IMR-90 (cell line): ENCODE data around the gene CHMP5. TPM values are rescaled to one million over a fixed set of nuclear protein-coding genes. Genes with fewer than 3 reads are reported as not detected.
A peak's percentile ranks its signal among the peaks of the same experiment; 100 is the strongest.

Source experiments
- ATAC-seq: fragments of 200-7000 bp; cut with Tn5 transposase; 2 replicates; pipeline ENCODE4 v1.9.1; 2020; ENCODE audit warnings: low read depth, mild to moderate bottlenecking, moderate library complexity
- BruUV-seq: library from RNA; stranded (reverse); fragments of 400-500 nt; replicated peaks from 2 replicates; lab custom pipeline; 2021; lab: Mats Ljungman, UMichigan
- CTCF ChIA-PET: fragments of 300-600 bp; formaldehyde crosslinking; extraction: SDS; loops from one replicate; lab custom pipeline; 2021; ENCODE audit warnings: antibody characterized with exemption; lab: Yijun Ruan, JAX
- POLR2A ChIA-PET: fragments of 300-600 bp; sonication (Branson Sonifier 250); formaldehyde crosslinking; loops from one replicate; lab custom pipeline; 2022; ENCODE audit warnings: antibody characterized with exemption; ENCODE audit not compliant: unreplicated experiment; lab: Charles Lee
- DNase-seq: peaks from one replicate; pipeline ENCODE4 v3.0.0; 2013
- H2AFZ ChIP-seq: replicated peaks from 2 replicates; pipeline ENCODE3; 2013; ENCODE audit warnings: low read length, mild to moderate bottlenecking; ENCODE audit not compliant: poor library complexity
- H2AK5ac ChIP-seq: 2 replicates; pipeline ENCODE4 v1.6.1; 2013; ENCODE audit warnings: low read depth, low read length, inconsistent platforms
- H2AK9ac ChIP-seq: replicated peaks from 2 replicates; pipeline ENCODE3; 2013; ENCODE audit warnings: mild to moderate bottlenecking, low read depth, low read length, moderate library complexity; ENCODE audit not compliant: poor library complexity
- H2BK120ac ChIP-seq: 2 replicates; pipeline ENCODE4 v1.6.1; 2013; ENCODE audit warnings: low read depth, low read length, inconsistent platforms
- H2BK15ac ChIP-seq: 3 replicates; pipeline ENCODE4 v1.6.1; 2013; ENCODE audit warnings: low read depth, low read length, inconsistent platforms
- H2BK20ac ChIP-seq: 2 replicates; pipeline ENCODE4 v1.6.1; 2013; ENCODE audit warnings: low read depth, mild to moderate bottlenecking, inconsistent platforms, low read length, moderate library complexity
- H2BK5ac ChIP-seq: 2 replicates; pipeline ENCODE4 v1.6.1; 2013; ENCODE audit warnings: mild to moderate bottlenecking, low read depth, low read length, inconsistent platforms; ENCODE audit not compliant: poor library complexity, severe bottlenecking
- H3K14ac ChIP-seq: replicated peaks from 2 replicates; pipeline ENCODE4 v1.6.1; 2013; ENCODE audit warnings: low read depth, low read length, inconsistent platforms
- H3K18ac ChIP-seq: 2 replicates; pipeline ENCODE4 v1.6.1; 2013; ENCODE audit warnings: low read depth, low read length, control low read depth
- H3K23ac ChIP-seq: 2 replicates; pipeline ENCODE4 v1.6.1; 2013; ENCODE audit warnings: low read depth, low read length, inconsistent platforms
- H3K27ac ChIP-seq: 2 replicates; pipeline ENCODE4 v1.5.1; 2013; ENCODE audit warnings: mild to moderate bottlenecking, control low read depth, low read length; ENCODE audit not compliant: insufficient read depth
- H3K27me3 ChIP-seq: 2 replicates; pipeline ENCODE4 v1.6.1; 2013; ENCODE audit warnings: low read length; ENCODE audit not compliant: control insufficient read depth, insufficient read depth
- H3K36me3 ChIP-seq: 2 replicates; pipeline ENCODE4 v1.6.1; 2013; ENCODE audit warnings: low read length, mixed read lengths; ENCODE audit not compliant: control insufficient read depth, insufficient read depth
- H3K4ac ChIP-seq: 2 replicates; pipeline ENCODE4 v1.6.1; 2013; ENCODE audit warnings: low read depth, low read length, inconsistent platforms
- H3K4me1 ChIP-seq: 2 replicates; pipeline ENCODE4 v1.6.1; 2013; ENCODE audit warnings: low read length, mixed read lengths; ENCODE audit not compliant: control insufficient read depth, insufficient read depth
- H3K4me2 ChIP-seq: 2 replicates; pipeline ENCODE4 v1.6.1; 2013; ENCODE audit warnings: low read depth, mild to moderate bottlenecking, control low read depth, low read length, moderate library complexity
- H3K4me3 ChIP-seq: 2 replicates; pipeline ENCODE4 v1.5.1; 2013; ENCODE audit warnings: low read depth, mild to moderate bottlenecking, control low read depth, low read length, moderate library complexity; ENCODE audit not compliant: insufficient read depth
- H3K56ac ChIP-seq: 2 replicates; pipeline ENCODE4 v1.6.1; 2013; ENCODE audit warnings: low read length, inconsistent platforms; ENCODE audit not compliant: insufficient read depth; ENCODE audit errors: extremely low read depth
- H3K79me1 ChIP-seq, 2 experiments: 2 replicates each; pipeline ENCODE4 v1.6.1; 2013; ENCODE audit warnings: low read length in 2 of 2, inconsistent platforms in 1 of 2, low read depth in 1 of 2
- H3K9ac ChIP-seq: 2 replicates; pipeline ENCODE4 v1.6.1; 2013; ENCODE audit warnings: low read depth, low read length, control low read depth
- H3K9me1 ChIP-seq: 2 replicates; pipeline ENCODE4 v1.6.1; 2013; ENCODE audit warnings: low read length, inconsistent platforms; ENCODE audit not compliant: insufficient read depth
- H3K9me3 ChIP-seq: 2 replicates; pipeline ENCODE4 v1.6.1; 2013; ENCODE audit warnings: low read length; ENCODE audit not compliant: control insufficient read depth, insufficient read depth
- H4K20me1 ChIP-seq: 2 replicates; pipeline ENCODE4 v1.6.1; 2013; ENCODE audit warnings: low read length, inconsistent platforms; ENCODE audit not compliant: insufficient read depth
- H4K5ac ChIP-seq: 2 replicates; pipeline ENCODE4 v1.6.1; 2013; ENCODE audit warnings: mild to moderate bottlenecking, low read depth, low read length, control low read depth
- H4K8ac ChIP-seq, 2 experiments: 2 replicates each; pipeline ENCODE4 v1.6.1; 2013; ENCODE audit warnings: low read depth in 2 of 2, low read length in 2 of 2, control low read depth in 1 of 2, inconsistent platforms in 1 of 2
- H4K91ac ChIP-seq: 2 replicates; pipeline ENCODE4 v1.6.1; 2013; ENCODE audit warnings: low read depth, low read length, inconsistent platforms; ENCODE audit not compliant: insufficient read depth
- BHLHE40 ChIP-seq: fragments of 150-350 bp; IDR thresholded peaks from 2 replicates; pipeline ENCODE4 v1.6.1; 2016; ENCODE audit warnings: mild to moderate bottlenecking, low read depth, low read length
- CEBPB ChIP-seq: IDR thresholded peaks from 2 replicates; pipeline ENCODE4 v1.6.1; 2012; ENCODE audit warnings: low read depth, low read length, improper control_type of control experiment
- FOS ChIP-seq: fragments of 150-350 bp; IDR thresholded peaks from 2 replicates; pipeline ENCODE4 v1.6.1; 2016; ENCODE audit warnings: low read depth, low read length
- MAFK ChIP-seq: IDR thresholded peaks from 2 replicates; pipeline ENCODE4 v1.6.1; 2012; ENCODE audit warnings: low read depth, low read length, improper control_type of control experiment
- MAZ ChIP-seq: IDR thresholded peaks from 2 replicates; pipeline ENCODE4 v1.6.1; 2012; ENCODE audit warnings: low read depth, mild to moderate bottlenecking, low read length, improper control_type of control experiment, moderate library complexity, borderline replicate concordance
- MXI1 ChIP-seq: IDR thresholded peaks from 2 replicates; pipeline ENCODE4 v1.6.1; 2012; ENCODE audit warnings: low read depth, mild to moderate bottlenecking, low read length, moderate library complexity, borderline replicate concordance
- NFE2L2 ChIP-seq: fragments of 150-350 bp; IDR thresholded peaks from 2 replicates; pipeline ENCODE4 v1.6.1; 2016; ENCODE audit warnings: low read depth, mild to moderate bottlenecking, low read length
- POLR2A ChIP-seq: IDR thresholded peaks from 2 replicates; pipeline ENCODE4 v1.6.1; 2012; ENCODE audit warnings: mild to moderate bottlenecking, low read depth, low read length
- RAD21 ChIP-seq: IDR thresholded peaks from 2 replicates; pipeline ENCODE4 v1.6.1; 2012; ENCODE audit warnings: low read length, improper control_type of control experiment
- RCOR1 ChIP-seq: IDR thresholded peaks from 2 replicates; pipeline ENCODE4 v1.6.1; 2012; ENCODE audit warnings: mild to moderate bottlenecking, low read length, improper control_type of control experiment; ENCODE audit not compliant: insufficient replicate concordance
- RFX5 ChIP-seq: IDR thresholded peaks from 2 replicates; pipeline ENCODE4 v1.8.0; 2012; ENCODE audit warnings: low read depth, mild to moderate bottlenecking, low read length, moderate library complexity
- WGBS, 2 experiments: methylation state at CpG; one replicate each; pipeline versions ENCODE4 v1.1.5 to v1.1.7; 2013; ENCODE audit warnings: missing lambda C conversion rate in 2 of 2; ENCODE audit not compliant: insufficient read length in 1 of 2; ENCODE audit errors: extremely low coverage in 2 of 2; 5-methylcytosine and 5-hydroxymethylcytosine counted together
- dilution Hi-C: fragments of 300-500 bp; cut with HindIII; formaldehyde crosslinking; loops from one replicate; pipeline ENCODE4 v1.14.3; 2018; ENCODE audit warnings: low sequenced_read_pairs; ENCODE audit not compliant: unreplicated experiment
- in situ Hi-C: fragments of 300-500 bp; cut with MboI; formaldehyde crosslinking; loops from 3 replicates; pipeline ENCODE4 v1.14.3; 2019; ENCODE audit warnings: low sequenced_read_pairs, inconsistent platforms, mixed read lengths
- intact Hi-C: fragments of 100-400 bp; cut with micrococcal nuclease; formaldehyde crosslinking; loops from 2 replicates; pipeline ENCODE4 v1.10.0; 2022
- polyA plus RNA-seq, 3 experiments: library from polyadenylated mRNA; depleted of rRNA; stranded (reverse); fragments of >200 nt; gene quantifications; 2 replicates each; pipeline ENCODE4 v1.2.3, GENCODE V29; 2012; ENCODE audit warnings: low replicate concordance in 1 of 3
- total RNA-seq: library from RNA; depleted of rRNA; stranded (reverse); fragments of >200 nt; gene quantifications from 2 replicates; pipeline ENCODE4 v1.2.3, GENCODE V29; 2012
- TF ChIP-seq, protein P1 (sequence below): fragments of 150-350 bp; IDR thresholded peaks from 2 replicates; pipeline ENCODE4 v1.6.1; 2017; ENCODE audit warnings: mild to moderate bottlenecking, antibody characterized with exemption, low read length, low read depth
- TF ChIP-seq, protein P2 (sequence below): fragments of 150-350 bp; IDR thresholded peaks from 2 replicates; pipeline ENCODE4 v1.6.1; 2016; ENCODE audit warnings: low read depth, mild to moderate bottlenecking, low read length, moderate library complexity, borderline replicate concordance

The CHMP5 gene
- total and polyA plus RNA-seq, 2 of the 4 experiments (the other 2 are of a cell fraction) = 70.6 to 80.8 TPM

- peak within 1 kb of the TSS; percentile 96 for H2BK120ac ChIP-seq
- H4K8ac ChIP-seq = peak within 1 kb of the TSS; percentile 75 to 100
- H3K23ac ChIP-seq = peak within 1 kb of the TSS; percentile 99
- peak within 1 kb of the TSS; percentile 99 for H2BK5ac ChIP-seq
- H3K4me1 ChIP-seq = peaks cover 4% of the 10 kb centered on the region; the same call in 1 of the 2 replicates
- peaks cover 25 to 50% of the 10 kb centered on the region in 2 experiments for H3K79me1 ChIP-seq
- H3K27ac ChIP-seq = peak within 1 kb of the TSS; percentile 99
- peak within 1 kb of the TSS; percentile 98 for H2AK9ac ChIP-seq
- H3K9ac ChIP-seq = peak within 1 kb of the TSS; percentile 96
- peak within 1 kb of the TSS; percentile 79 for H3K4me2 ChIP-seq
- BruUV-seq = no TSS peak
- peak within 1 kb of the TSS; percentile 95 for H4K91ac ChIP-seq
- H3K27me3 ChIP-seq = no peaks in the 10 kb centered on the region
- in situ Hi-C loops (loop anchor here (5.0 kb wide), 1 partner anchor 177 kb away; no protein-coding TSS in a partner anchor), dilution Hi-C loops (loop anchor here (25.0 kb wide), 1 partner anchor 172 kb away; the partner anchor contains the start of gene NOL6), intact Hi-C loops (loop anchor here (10.0 kb wide), 1 partner anchor 64 kb away; no protein-coding TSS in a partner anchor)
- H3K9me3 ChIP-seq = no peaks in the 10 kb centered on the region
- H3K18ac ChIP-seq = peak within 1 kb of the TSS; percentile 97
- peak within 1 kb of the TSS; percentile 68 for H3K4me3 ChIP-seq
- H2AFZ ChIP-seq = peak within 1 kb of the TSS; percentile 92
- H4K5ac ChIP-seq = peak within 1 kb of the TSS; percentile 97
- ChIA-PET CTCF (interaction anchor here (0.6 to 0.8 kb wide), 6 partner anchors 38 to 989 kb away, joined by 3 to 8 read pairs (median 4); no protein-coding TSS in a partner anchor), POLR2A (interaction anchor here (0.5 to 0.8 kb wide), 3 partner anchors 25 to 186 kb away, joined by 3 to 21 read pairs (median 3); no protein-coding TSS in a partner anchor)
- H2BK20ac ChIP-seq = peak within 1 kb of the TSS; percentile 66
- 0% methylated on average over 37 of the region's 63 CpGs; no CpG with 5 or more reads in 1 of the 2 experiments for WGBS, 2 experiments
- peak within 1 kb of the TSS; percentile 91 for H2AK5ac ChIP-seq
- peak within 1 kb of the TSS; percentile 99 for H3K4ac ChIP-seq
- H3K56ac ChIP-seq = peak within 1 kb of the TSS; percentile 99
- peaks cover 11% of the 10 kb centered on the region for H3K36me3 ChIP-seq
- H3K14ac ChIP-seq = peak within 1 kb of the TSS; percentile 100
- H4K20me1 ChIP-seq = no peaks in the 10 kb centered on the region
- peak within 1 kb of the TSS; percentile 87 for H2BK15ac ChIP-seq
- DNase-seq (peak; percentile 99), ATAC-seq (peak; percentile 91)
- no peaks in the 10 kb centered on the region for H3K9me1 ChIP-seq
- TF ChIP-seq MAZ (peak; percentile 98), RFX5 (no peak), CEBPB (peak; percentile 100), MAFK (0 out of 2 replicates have a peak, but pooled peaks have one; percentile 8), RAD21 (no peak), NFE2L2 (no peak; the same call in 1 of the 2 replicates), RCOR1 (no peak), FOS (peak; percentile 53), MXI1 (peak; percentile 80; the same call in 1 of the 2 replicates), BHLHE40 (peak; percentile 97), POLR2A (peak; percentile 98)
- TF ChIP-seq, protein P1, sequence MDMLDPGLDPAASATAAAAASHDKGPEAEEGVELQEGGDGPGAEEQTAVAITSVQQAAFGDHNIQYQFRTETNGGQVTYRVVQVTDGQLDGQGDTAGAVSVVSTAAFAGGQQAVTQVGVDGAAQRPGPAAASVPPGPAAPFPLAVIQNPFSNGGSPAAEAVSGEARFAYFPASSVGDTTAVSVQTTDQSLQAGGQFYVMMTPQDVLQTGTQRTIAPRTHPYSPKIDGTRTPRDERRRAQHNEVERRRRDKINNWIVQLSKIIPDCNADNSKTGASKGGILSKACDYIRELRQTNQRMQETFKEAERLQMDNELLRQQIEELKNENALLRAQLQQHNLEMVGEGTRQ = peak; percentile 98
- TF ChIP-seq, protein P2, sequence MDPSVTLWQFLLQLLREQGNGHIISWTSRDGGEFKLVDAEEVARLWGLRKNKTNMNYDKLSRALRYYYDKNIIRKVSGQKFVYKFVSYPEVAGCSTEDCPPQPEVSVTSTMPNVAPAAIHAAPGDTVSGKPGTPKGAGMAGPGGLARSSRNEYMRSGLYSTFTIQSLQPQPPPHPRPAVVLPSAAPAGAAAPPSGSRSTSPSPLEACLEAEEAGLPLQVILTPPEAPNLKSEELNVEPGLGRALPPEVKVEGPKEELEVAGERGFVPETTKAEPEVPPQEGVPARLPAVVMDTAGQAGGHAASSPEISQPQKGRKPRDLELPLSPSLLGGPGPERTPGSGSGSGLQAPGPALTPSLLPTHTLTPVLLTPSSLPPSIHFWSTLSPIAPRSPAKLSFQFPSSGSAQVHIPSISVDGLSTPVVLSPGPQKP = peak; percentile 41; the same call in 1 of the 2 replicates
Observed at GRCh38 chr9:33290247-33291030, 25.6 kb downstream of the CHMP5 start, which contains the start of gene NFX1. Gene NFX1 (plus strand): TSS chr9:33290516. CDS start chr9:33290573, 57 bp downstream.
